H1 (cell line): ENCODE results near the gene RILPL1. TPM values are rescaled to one million over a fixed set of nuclear protein-coding genes. Genes with fewer than 3 reads are reported as not detected.

Experiments
- CTCF ChIA-PET: fragments of 300-600 bp; sonication (Branson Sonifier 250); formaldehyde crosslinking; loops from one replicate; lab custom pipeline; 2021; ENCODE audit not compliant: partially characterized antibody; lab: Charles Lee
- POLR2A ChIA-PET: fragments of 300-600 bp; sonication (Branson Sonifier 250); formaldehyde crosslinking; loops from one replicate; lab custom pipeline; 2021; ENCODE audit warnings: inconsistent platforms; ENCODE audit not compliant: partially characterized antibody; lab: Charles Lee
- DNase-seq, 2 experiments: peaks; one replicate each; pipeline versions ENCODE4 v3.0.0 to v3.0.0-alpha.2; 2010 to 2022; ENCODE audit warnings: low spot score in 2 of 2, low read depth in 1 of 2, mixed read lengths in 1 of 2
- FAIRE-seq: peaks from 2 replicates; lab custom pipeline; 2011; peaks lifted over from hg19 to GRCh38; lab: Jason Lieb, UNC
- H2AFZ ChIP-seq: 2 replicates; pipeline ENCODE4 v1.8.1; 2012; ENCODE audit warnings: low read length, inconsistent platforms
- H2AK5ac ChIP-seq: 2 replicates; pipeline ENCODE4 v1.6.1; 2013; ENCODE audit warnings: low read depth, low read length
- H2BK120ac ChIP-seq: replicated peaks from 2 replicates; pipeline ENCODE3; 2013; ENCODE audit warnings: low read depth, low read length, inconsistent platforms
- H2BK12ac ChIP-seq: 2 replicates; pipeline ENCODE4 v1.6.1; 2013; ENCODE audit warnings: low read depth, low read length
- H2BK15ac ChIP-seq: 2 replicates; pipeline ENCODE4 v1.6.1; 2013; ENCODE audit warnings: low read length
- H2BK20ac ChIP-seq: 2 replicates; pipeline ENCODE4 v1.6.1; 2013; ENCODE audit warnings: low read length
- H2BK5ac ChIP-seq: 2 replicates; pipeline ENCODE4 v1.6.1; 2013; ENCODE audit warnings: low read depth, low read length
- H3K14ac ChIP-seq: 2 replicates; pipeline ENCODE4 v1.6.1; 2013; ENCODE audit warnings: inconsistent platforms; ENCODE audit not compliant: insufficient read length
- H3K18ac ChIP-seq: 2 replicates; pipeline ENCODE4 v1.6.1; 2013; ENCODE audit warnings: low read length; ENCODE audit errors: extremely low read depth
- H3K23ac ChIP-seq: 2 replicates; pipeline ENCODE4 v1.6.1; 2013; ENCODE audit warnings: inconsistent platforms; ENCODE audit not compliant: insufficient read length
- H3K23me2 ChIP-seq: 2 replicates; pipeline ENCODE4 v1.6.1; 2013; ENCODE audit warnings: low read depth, low read length
- H3K27ac ChIP-seq: 2 replicates; pipeline ENCODE4 v1.6.1; 2011; ENCODE audit warnings: low read depth, low read length, inconsistent platforms
- H3K27me3 ChIP-seq, 4 experiments: replicated peaks in 1 of 4; 1 replicate in 1 of 4; 2 replicates in 3 of 4; pipeline versions ENCODE4 v1.6.1 to v1.8.1; 2011 to 2013; ENCODE audit warnings: low read length in 3 of 4, mild to moderate bottlenecking in 3 of 4, inconsistent platforms in 2 of 4, mixed read lengths in 2 of 4, moderate library complexity in 1 of 4; ENCODE audit not compliant: control insufficient read depth in 3 of 4, insufficient read depth in 3 of 4; ENCODE audit errors: extremely low read depth in 1 of 4
- H3K36me3 ChIP-seq, 4 experiments: 2 replicates each; pipeline versions ENCODE4 v1.6.1 to v1.8.1; 2011 to 2013; ENCODE audit warnings: mild to moderate bottlenecking in 4 of 4, low read length in 3 of 4, moderate library complexity in 2 of 4, control low read depth in 1 of 4, inconsistent platforms in 1 of 4; ENCODE audit not compliant: insufficient read depth in 4 of 4, control insufficient read depth in 2 of 4
- H3K4ac ChIP-seq: replicated peaks from 2 replicates; pipeline ENCODE3; 2013; ENCODE audit warnings: low read length, low read depth, mixed read lengths, inconsistent platforms; ENCODE audit not compliant: insufficient read length
- H3K4me1 ChIP-seq, 4 experiments: replicated peaks in 1 of 4; 1 replicate in 1 of 4; 2 replicates in 3 of 4; pipeline versions ENCODE4 v1.6.1 to v1.8.1; 2011 to 2013; ENCODE audit warnings: low read length in 3 of 4, inconsistent platforms in 2 of 4, mixed read lengths in 1 of 4; ENCODE audit not compliant: insufficient read depth in 4 of 4, control insufficient read depth in 3 of 4
- H3K4me2 ChIP-seq, 2 experiments: 2 replicates each; pipeline versions ENCODE4 v1.6.1 to v1.8.1; 2011 to 2013; ENCODE audit warnings: low read depth in 2 of 2, low read length in 2 of 2, control low read depth in 1 of 2, inconsistent platforms in 1 of 2, mild to moderate bottlenecking in 1 of 2; ENCODE audit not compliant: insufficient read depth in 1 of 2
- H3K4me3 ChIP-seq, 4 experiments: fragments of 200-600, 300-600 bp in 1 of 4; sonication (generic), shearing (Covaris generic), sonication (Bioruptor Twin) in 1 of 4; 2 replicates each; pipeline versions ENCODE4 v1.5.1 to v1.8.1; 2011 to 2016; ENCODE audit warnings: low read length in 4 of 4, low read depth in 3 of 4, control low read depth in 2 of 4, inconsistent platforms in 2 of 4, mild to moderate bottlenecking in 2 of 4, mixed read lengths in 1 of 4, moderate library complexity in 1 of 4; ENCODE audit not compliant: insufficient read depth in 2 of 4; ENCODE audit errors: extremely low read depth in 1 of 4
- H3K56ac ChIP-seq: replicated peaks from 2 replicates; pipeline ENCODE3; 2013; ENCODE audit warnings: low read depth, mild to moderate bottlenecking, mixed read lengths, low read length, inconsistent platforms; ENCODE audit not compliant: insufficient read length
- H3K79me1 ChIP-seq: 2 replicates; pipeline ENCODE4 v1.6.1; 2013; ENCODE audit warnings: low read depth, low read length, control low read depth
- H3K79me2 ChIP-seq, 2 experiments: 2 replicates each; pipeline versions ENCODE4 v1.6.1 to v1.8.1; 2012 to 2013; ENCODE audit warnings: low read length in 2 of 2, mild to moderate bottlenecking in 2 of 2, inconsistent platforms in 1 of 2; ENCODE audit not compliant: insufficient read depth in 2 of 2, control insufficient read depth in 1 of 2
- H3K9ac ChIP-seq, 4 experiments: replicated peaks in 1 of 4; 1 replicate in 1 of 4; 2 replicates in 3 of 4; pipeline versions ENCODE4 v1.6.1 to v1.8.1; 2011 to 2013; ENCODE audit warnings: low read depth in 3 of 4, low read length in 3 of 4, control low read depth in 2 of 4, mild to moderate bottlenecking in 2 of 4, moderate library complexity in 2 of 4, inconsistent platforms in 1 of 4; ENCODE audit errors: extremely low read depth in 1 of 4
- H3K9me3 ChIP-seq, 2 experiments: 2 replicates each; pipeline versions ENCODE4 v1.6.1 to v1.8.1; 2012 to 2013; ENCODE audit warnings: mild to moderate bottlenecking in 2 of 2, moderate library complexity in 2 of 2, control low read depth in 1 of 2, inconsistent platforms in 1 of 2, low read depth in 1 of 2, low read length in 1 of 2, mixed read lengths in 1 of 2; ENCODE audit not compliant: insufficient read depth in 2 of 2
- H4K20me1 ChIP-seq, 2 experiments: replicated peaks in 1 of 2; 2 replicates each; pipeline versions ENCODE3 to v1.8.1; 2011 to 2013; ENCODE audit warnings: inconsistent platforms in 2 of 2, low read length in 2 of 2, mild to moderate bottlenecking in 1 of 2; ENCODE audit not compliant: insufficient read depth in 2 of 2, control insufficient read depth in 1 of 2
- H4K5ac ChIP-seq: 2 replicates; pipeline ENCODE4 v1.6.1; 2013; ENCODE audit warnings: low read length, low read depth, mixed read lengths, inconsistent platforms; ENCODE audit not compliant: insufficient read length
- H4K8ac ChIP-seq: 2 replicates; pipeline ENCODE4 v1.8.0; 2013; ENCODE audit warnings: mild to moderate bottlenecking, moderate library complexity, low read length, inconsistent platforms; ENCODE audit not compliant: insufficient read depth; ENCODE audit errors: extremely low read depth
- H4K91ac ChIP-seq: replicated peaks from 2 replicates; pipeline ENCODE3; 2013; ENCODE audit warnings: low read length, mixed read lengths, inconsistent platforms; ENCODE audit not compliant: insufficient read length
- CHD1 ChIP-seq: IDR thresholded peaks from 2 replicates; pipeline ENCODE4 v1.6.1; 2012; ENCODE audit warnings: low read depth, low read length, improper control_type of control experiment
- EGR1 ChIP-seq: IDR thresholded peaks from 2 replicates; pipeline ENCODE4 v1.6.1; 2011; ENCODE audit warnings: low read depth, low read length, borderline replicate concordance
- GABPA ChIP-seq: IDR thresholded peaks from 2 replicates; pipeline ENCODE4 v1.6.1; 2011; ENCODE audit warnings: mild to moderate bottlenecking, low read length, moderate library complexity, borderline replicate concordance; ENCODE audit not compliant: insufficient read depth
- GTF2F1 ChIP-seq: IDR thresholded peaks from 2 replicates; pipeline ENCODE4 v1.6.1; 2012; ENCODE audit warnings: low read depth, low read length, improper control_type of control experiment, borderline replicate concordance
- HDAC2 ChIP-seq, 2 experiments: fragments of 300-600 bp in 1 of 2; sonication (generic) in 1 of 2; IDR thresholded peaks; 2 replicates each; pipeline ENCODE4 v1.6.1; 2011 to 2012; ENCODE audit warnings: low read depth in 2 of 2, low read length in 2 of 2, mild to moderate bottlenecking in 2 of 2, moderate library complexity in 2 of 2, borderline replicate concordance in 1 of 2, inconsistent platforms in 1 of 2
- KDM1A ChIP-seq: fragments of 200-600, 300-600 bp; sonication (generic); IDR thresholded peaks from 2 replicates; pipeline ENCODE4 v1.7.1; 2016; ENCODE audit warnings: mild to moderate bottlenecking, low read length, borderline replicate concordance
- POLR2AphosphoS5 ChIP-seq: IDR thresholded peaks from 2 replicates; pipeline ENCODE4 v1.6.1; 2011; ENCODE audit warnings: low read depth, low read length
- POU5F1 ChIP-seq: IDR thresholded peaks from 2 replicates; pipeline ENCODE4 v1.6.1; 2011; ENCODE audit warnings: low read depth, mild to moderate bottlenecking, low read length, moderate library complexity
- RFX5 ChIP-seq: IDR thresholded peaks from 2 replicates; pipeline ENCODE4 v1.6.1; 2011; ENCODE audit warnings: low read depth, low read length, improper control_type of control experiment, borderline replicate concordance
- RXRA ChIP-seq: IDR thresholded peaks from 2 replicates; pipeline ENCODE4 v1.6.1; 2011; ENCODE audit warnings: low read depth, mild to moderate bottlenecking, low read length, moderate library complexity; ENCODE audit not compliant: insufficient read depth
- TAF7 ChIP-seq: optimal IDR thresholded peaks from 2 replicates; pipeline ENCODE3; 2011; ENCODE audit warnings: low read depth, mild to moderate bottlenecking, inconsistent platforms, low read length, moderate library complexity, borderline replicate concordance
- WGBS, 2 experiments: shearing (Covaris generic) in 1 of 2; methylation state at CpG; one replicate each; pipeline versions ENCODE4 v1.1.6 to v1.1.7; 2013 to 2015; ENCODE audit warnings: low lambda C conversion rate in 2 of 2, mixed read lengths in 2 of 2, inconsistent platforms in 1 of 2, low coverage in 1 of 2, missing lambda C conversion rate in 1 of 2; ENCODE audit not compliant: insufficient replicate concordance in 2 of 2, insufficient coverage in 1 of 2, insufficient read length in 1 of 2; ENCODE audit errors: extremely low coverage in 1 of 2, missing lambda C conversion rate in 1 of 2; 5-methylcytosine and 5-hydroxymethylcytosine counted together
- polyA plus RNA-seq, 7 experiments: library from polyadenylated mRNA; depleted of rRNA in 3 of 7; stranded (reverse) in 5 of 7; unstranded in 2 of 7; fragments of >200 nt in 5 of 7; fragments of 200-250 nt in 2 of 7; gene quantifications; 1 replicate in 5 of 7; 2 replicates in 1 of 7; 4 replicates in 1 of 7; pipeline versions ENCODE4 v1.2.1 to v1.2.3, GENCODE V29; 2011 to 2013; ENCODE audit warnings: missing spikeins in 2 of 7, mixed read lengths in 2 of 7
- total RNA-seq: library from RNA; stranded (reverse); fragmentation: NEBNext Ultra II Directional; extraction: Animal tissue kit (Norgen Biotek cat#: 25700); gene quantifications from 2 replicates; pipeline ENCODE4 v1.2.1, GENCODE V29; 2021
- TF ChIP-seq, protein P1 (sequence below), 3 experiments: IDR thresholded peaks; 1 replicate in 2 of 3; 2 replicates in 1 of 3; pipeline versions ENCODE4 v1.5.1 to v1.6.1; 2011; ENCODE audit warnings: low read length in 3 of 3, mild to moderate bottlenecking in 3 of 3, inconsistent platforms in 2 of 3, low read depth in 1 of 3, moderate library complexity in 1 of 3; ENCODE audit not compliant: insufficient read depth in 1 of 3; ENCODE audit errors: control extremely low read depth in 1 of 3

The RILPL1 gene
- total and polyA plus RNA-seq, 2 of the 8 experiments (the other 6 are each of a cell fraction or from before 2014, with no cell fraction given): 6.7 to 9.4 TPM

- no peak overlapping the region for H2BK12ac ChIP-seq
- peaks cover 0 to 3% of the 10 kb centered on the region in 2 experiments for H4K20me1 ChIP-seq
- ChIA-PET POLR2A (no interaction called here), CTCF (interaction anchor here (0.6 kb wide), 1 partner anchor 46 kb away, joined by 4 read pairs; no protein-coding TSS in a partner anchor)
- H3K27me3 ChIP-seq: no peaks in the 10 kb centered on the region
- no peak overlapping the region for H3K4me3 ChIP-seq
- no peak overlapping the region for H3K4me2 ChIP-seq
- no peak overlapping the region for H2BK15ac ChIP-seq
- H3K79me2 ChIP-seq: no peaks in the 10 kb centered on the region
- H3K27ac ChIP-seq: no peak overlapping the region
- no peak overlapping the region for H4K91ac ChIP-seq
- no peak overlapping the region for H2AFZ ChIP-seq
- H2BK120ac ChIP-seq: no peak overlapping the region
- H3K9ac ChIP-seq: no peak overlapping the region
- no peak for DNase-seq
- H4K5ac ChIP-seq: no peak overlapping the region
- H2AK5ac ChIP-seq: no peak overlapping the region
- no peak overlapping the region for H3K23ac ChIP-seq
- H3K4ac ChIP-seq: no peak overlapping the region
- 94% methylated on average over 7 of the region's 7 CpGs; no CpG with 5 or more reads in 1 of the 2 experiments for WGBS, 2 experiments
- no peak for FAIRE-seq
- no peak overlapping the region for H3K18ac ChIP-seq
- H3K79me1 ChIP-seq: no peaks in the 10 kb centered on the region
- no peaks in the 10 kb centered on the region for H3K9me3 ChIP-seq
- no peak overlapping the region for H2BK20ac ChIP-seq
- no peaks in the 10 kb centered on the region for H3K4me1 ChIP-seq
- no peak overlapping the region for H3K14ac ChIP-seq
- no peak overlapping the region for H3K56ac ChIP-seq
- peaks cover 0 to 3% (median 0%) of the 10 kb centered on the region in 4 experiments; a peak in 2 of 8 replicates for H3K36me3 ChIP-seq
- no peak overlapping the region for H2BK5ac ChIP-seq
- no peaks in the 10 kb centered on the region for H3K23me2 ChIP-seq
- H4K8ac ChIP-seq: no peak overlapping the region
- TF ChIP-seq CHD1: no peak
- no peak for TF ChIP-seq POU5F1
- no peak for TF ChIP-seq GABPA
- TF ChIP-seq RFX5: no peak
- no peak for TF ChIP-seq RXRA
- TF ChIP-seq KDM1A: no peak
- TF ChIP-seq GTF2F1: no peak
- TF ChIP-seq EGR1: no peak
- no peak for TF ChIP-seq HDAC2 (IDR thresholded peaks at IDR 0.05; ENCODE audit: borderline replicate concordance in 1 of 2, low read depth in 2 of 2, low read length in 2 of 2)
- TF ChIP-seq, protein P1, sequence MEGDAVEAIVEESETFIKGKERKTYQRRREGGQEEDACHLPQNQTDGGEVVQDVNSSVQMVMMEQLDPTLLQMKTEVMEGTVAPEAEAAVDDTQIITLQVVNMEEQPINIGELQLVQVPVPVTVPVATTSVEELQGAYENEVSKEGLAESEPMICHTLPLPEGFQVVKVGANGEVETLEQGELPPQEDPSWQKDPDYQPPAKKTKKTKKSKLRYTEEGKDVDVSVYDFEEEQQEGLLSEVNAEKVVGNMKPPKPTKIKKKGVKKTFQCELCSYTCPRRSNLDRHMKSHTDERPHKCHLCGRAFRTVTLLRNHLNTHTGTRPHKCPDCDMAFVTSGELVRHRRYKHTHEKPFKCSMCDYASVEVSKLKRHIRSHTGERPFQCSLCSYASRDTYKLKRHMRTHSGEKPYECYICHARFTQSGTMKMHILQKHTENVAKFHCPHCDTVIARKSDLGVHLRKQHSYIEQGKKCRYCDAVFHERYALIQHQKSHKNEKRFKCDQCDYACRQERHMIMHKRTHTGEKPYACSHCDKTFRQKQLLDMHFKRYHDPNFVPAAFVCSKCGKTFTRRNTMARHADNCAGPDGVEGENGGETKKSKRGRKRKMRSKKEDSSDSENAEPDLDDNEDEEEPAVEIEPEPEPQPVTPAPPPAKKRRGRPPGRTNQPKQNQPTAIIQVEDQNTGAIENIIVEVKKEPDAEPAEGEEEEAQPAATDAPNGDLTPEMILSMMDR (IDR thresholded peaks at IDR 0.05; ENCODE audit: control extremely low read depth in 1 of 3, insufficient read depth in 1 of 3, low read depth in 1 of 3, low read length in 3 of 3): no peak
- TF ChIP-seq TAF7: no peak
- no peak for TF ChIP-seq POLR2AphosphoS5
These were observed 9.1 kb downstream of the RILPL1 start for GRCh38 chr12:123524378-123524777.
